Neural cell (in vitro differentiated cells): ENCODE data around the gene GZMH.

Experiments used
- EP300 ChIP-seq: fragments of 450-650 bp; conservative IDR thresholded peaks from 2 replicates; pipeline ENCODE4 v1.6.1; 2014; ENCODE audit warnings: antibody characterized with exemption, mild to moderate bottlenecking, moderate library complexity; ENCODE audit not compliant: poor library complexity, severe bottlenecking
- EZH2 ChIP-seq: fragments of 200-600, 300-800 bp; shearing (Covaris generic), sonication (generic); IDR thresholded peaks from 2 replicates; pipeline ENCODE4 v1.6.1; 2014; ENCODE audit warnings: antibody characterized with exemption, low read length, borderline replicate concordance, mild to moderate bottlenecking; ENCODE audit not compliant: insufficient read depth, poor library complexity, severe bottlenecking
- MXI1 ChIP-seq: fragments of 450-650 bp; conservative IDR thresholded peaks from 2 replicates; pipeline ENCODE4 v1.6.1; 2014; ENCODE audit warnings: antibody characterized with exemption, mild to moderate bottlenecking; ENCODE audit not compliant: poor library complexity, severe bottlenecking
- POLR2AphosphoS5 ChIP-seq: IDR thresholded peaks from 2 replicates; pipeline ENCODE4 v1.6.1; 2012
- RAD21 ChIP-seq: fragments of 450-650 bp; conservative IDR thresholded peaks from 2 replicates; pipeline ENCODE4 v1.6.1; 2014; ENCODE audit warnings: antibody characterized with exemption, mild to moderate bottlenecking, moderate library complexity
- SMC3 ChIP-seq: fragments of 450-650 bp; conservative IDR thresholded peaks from 2 replicates; pipeline ENCODE4 v1.6.1; 2014; ENCODE audit warnings: antibody characterized with exemption, mild to moderate bottlenecking, moderate library complexity; ENCODE audit not compliant: poor library complexity
- TF ChIP-seq, protein P1 (sequence below): fragments of 450-650 bp; IDR thresholded peaks from 2 replicates; pipeline ENCODE4 v1.5.1; 2014; ENCODE audit warnings: antibody characterized with exemption, mild to moderate bottlenecking, moderate library complexity; ENCODE audit not compliant: poor library complexity, severe bottlenecking
- TF ChIP-seq, protein P2 (sequence below): IDR thresholded peaks from 2 replicates; pipeline ENCODE4 v1.6.1; 2012; ENCODE audit warnings: borderline replicate concordance

DNA sequence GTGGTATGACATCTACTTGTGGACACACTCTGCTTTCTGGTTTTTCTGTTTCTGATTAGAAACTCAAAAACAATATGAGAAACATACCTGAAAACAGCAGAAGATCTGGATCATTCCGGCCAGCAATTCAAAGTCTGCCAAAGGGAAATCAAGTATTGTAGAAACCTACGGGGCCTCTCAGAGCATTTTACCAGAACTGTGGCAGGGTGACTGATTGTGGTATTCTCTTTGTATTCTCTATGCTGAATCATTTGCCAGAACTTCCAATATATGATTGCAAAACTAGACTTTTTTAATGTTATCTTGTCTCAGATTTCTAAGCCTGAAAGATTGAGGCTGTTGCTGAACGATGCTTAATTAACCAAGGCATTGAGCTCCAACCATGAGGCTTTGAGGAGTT is 30.4 kb upstream of the GZMH start:
- TF ChIP-seq, protein P1, sequence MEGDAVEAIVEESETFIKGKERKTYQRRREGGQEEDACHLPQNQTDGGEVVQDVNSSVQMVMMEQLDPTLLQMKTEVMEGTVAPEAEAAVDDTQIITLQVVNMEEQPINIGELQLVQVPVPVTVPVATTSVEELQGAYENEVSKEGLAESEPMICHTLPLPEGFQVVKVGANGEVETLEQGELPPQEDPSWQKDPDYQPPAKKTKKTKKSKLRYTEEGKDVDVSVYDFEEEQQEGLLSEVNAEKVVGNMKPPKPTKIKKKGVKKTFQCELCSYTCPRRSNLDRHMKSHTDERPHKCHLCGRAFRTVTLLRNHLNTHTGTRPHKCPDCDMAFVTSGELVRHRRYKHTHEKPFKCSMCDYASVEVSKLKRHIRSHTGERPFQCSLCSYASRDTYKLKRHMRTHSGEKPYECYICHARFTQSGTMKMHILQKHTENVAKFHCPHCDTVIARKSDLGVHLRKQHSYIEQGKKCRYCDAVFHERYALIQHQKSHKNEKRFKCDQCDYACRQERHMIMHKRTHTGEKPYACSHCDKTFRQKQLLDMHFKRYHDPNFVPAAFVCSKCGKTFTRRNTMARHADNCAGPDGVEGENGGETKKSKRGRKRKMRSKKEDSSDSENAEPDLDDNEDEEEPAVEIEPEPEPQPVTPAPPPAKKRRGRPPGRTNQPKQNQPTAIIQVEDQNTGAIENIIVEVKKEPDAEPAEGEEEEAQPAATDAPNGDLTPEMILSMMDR, result no peak
- TF ChIP-seq EP300 (no peak), POLR2AphosphoS5 (no peak), RAD21 (no peak), SMC3 (no peak), EZH2 (no peak), MXI1 (no peak)
- TF ChIP-seq, protein P2, sequence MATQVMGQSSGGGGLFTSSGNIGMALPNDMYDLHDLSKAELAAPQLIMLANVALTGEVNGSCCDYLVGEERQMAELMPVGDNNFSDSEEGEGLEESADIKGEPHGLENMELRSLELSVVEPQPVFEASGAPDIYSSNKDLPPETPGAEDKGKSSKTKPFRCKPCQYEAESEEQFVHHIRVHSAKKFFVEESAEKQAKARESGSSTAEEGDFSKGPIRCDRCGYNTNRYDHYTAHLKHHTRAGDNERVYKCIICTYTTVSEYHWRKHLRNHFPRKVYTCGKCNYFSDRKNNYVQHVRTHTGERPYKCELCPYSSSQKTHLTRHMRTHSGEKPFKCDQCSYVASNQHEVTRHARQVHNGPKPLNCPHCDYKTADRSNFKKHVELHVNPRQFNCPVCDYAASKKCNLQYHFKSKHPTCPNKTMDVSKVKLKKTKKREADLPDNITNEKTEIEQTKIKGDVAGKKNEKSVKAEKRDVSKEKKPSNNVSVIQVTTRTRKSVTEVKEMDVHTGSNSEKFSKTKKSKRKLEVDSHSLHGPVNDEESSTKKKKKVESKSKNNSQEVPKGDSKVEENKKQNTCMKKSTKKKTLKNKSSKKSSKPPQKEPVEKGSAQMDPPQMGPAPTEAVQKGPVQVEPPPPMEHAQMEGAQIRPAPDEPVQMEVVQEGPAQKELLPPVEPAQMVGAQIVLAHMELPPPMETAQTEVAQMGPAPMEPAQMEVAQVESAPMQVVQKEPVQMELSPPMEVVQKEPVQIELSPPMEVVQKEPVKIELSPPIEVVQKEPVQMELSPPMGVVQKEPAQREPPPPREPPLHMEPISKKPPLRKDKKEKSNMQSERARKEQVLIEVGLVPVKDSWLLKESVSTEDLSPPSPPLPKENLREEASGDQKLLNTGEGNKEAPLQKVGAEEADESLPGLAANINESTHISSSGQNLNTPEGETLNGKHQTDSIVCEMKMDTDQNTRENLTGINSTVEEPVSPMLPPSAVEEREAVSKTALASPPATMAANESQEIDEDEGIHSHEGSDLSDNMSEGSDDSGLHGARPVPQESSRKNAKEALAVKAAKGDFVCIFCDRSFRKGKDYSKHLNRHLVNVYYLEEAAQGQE, result no peak
